H1 (cell line): ENCODE results near the gene ZBTB2. TPM values are rescaled to one million over a fixed set of nuclear protein-coding genes. Genes with fewer than 3 reads are reported as not detected.

Experiments
- CTCF ChIP-seq, 3 experiments: IDR thresholded peaks; 1 replicate in 2 of 3; 2 replicates in 1 of 3; pipeline versions ENCODE4 v1.5.1 to v1.6.1; 2011; ENCODE audit warnings: low read length in 3 of 3, mild to moderate bottlenecking in 3 of 3, inconsistent platforms in 2 of 3, low read depth in 1 of 3, moderate library complexity in 1 of 3; ENCODE audit not compliant: insufficient read depth in 1 of 3; ENCODE audit errors: control extremely low read depth in 1 of 3
- GABPA ChIP-seq: IDR thresholded peaks from 2 replicates; pipeline ENCODE4 v1.6.1; 2011; ENCODE audit warnings: mild to moderate bottlenecking, low read length, moderate library complexity, borderline replicate concordance; ENCODE audit not compliant: insufficient read depth
- MAFK ChIP-seq: IDR thresholded peaks from 2 replicates; pipeline ENCODE4 v1.6.1; 2012; ENCODE audit warnings: low read depth, mild to moderate bottlenecking, improper control_type of control experiment, low read length
- NRF1 ChIP-seq: IDR thresholded peaks from 2 replicates; pipeline ENCODE4 v1.6.1; 2011; ENCODE audit warnings: mild to moderate bottlenecking, low read depth, low read length, improper control_type of control experiment
- RBBP5 ChIP-seq: IDR thresholded peaks from 2 replicates; pipeline ENCODE4 v1.7.1; 2012; ENCODE audit warnings: low read depth, mild to moderate bottlenecking, inconsistent platforms, low read length, moderate library complexity, borderline replicate concordance
- TCF12 ChIP-seq: IDR thresholded peaks from 2 replicates; pipeline ENCODE4 v1.6.1; 2011; ENCODE audit warnings: low read depth, mild to moderate bottlenecking, low read length
- polyA plus RNA-seq, 7 experiments: library from polyadenylated mRNA; depleted of rRNA in 3 of 7; stranded (reverse) in 5 of 7; unstranded in 2 of 7; fragments of >200 nt in 5 of 7; fragments of 200-250 nt in 2 of 7; gene quantifications; 1 replicate in 5 of 7; 2 replicates in 1 of 7; 4 replicates in 1 of 7; pipeline versions ENCODE4 v1.2.1 to v1.2.3, GENCODE V29; 2011 to 2013; ENCODE audit warnings: missing spikeins in 2 of 7, mixed read lengths in 2 of 7
- total RNA-seq: library from RNA; stranded (reverse); fragmentation: NEBNext Ultra II Directional; extraction: Animal tissue kit (Norgen Biotek cat#: 25700); gene quantifications from 2 replicates; pipeline ENCODE4 v1.2.1, GENCODE V29; 2021

Gene ZBTB2
- total and polyA plus RNA-seq, 2 of the 8 experiments (the other 6 are each of a cell fraction or from before 2014, with no cell fraction given): 16.1 to 23.7 TPM

GRCh38 chr6:151413372-151414145 lies 22.2 kb upstream of the ZBTB2 start (continued):
- TF ChIP-seq CTCF (IDR thresholded peaks at IDR 0.05; ENCODE audit: control extremely low read depth in 1 of 3, insufficient read depth in 1 of 3, low read depth in 1 of 3, low read length in 3 of 3) (no peak), GABPA (no peak), NRF1 (no peak), TCF12 (no peak), MAFK (no peak), RBBP5 (no peak)
